Measurements from ENCODE around the gene KLHDC1. TPM values are rescaled to one million over a fixed set of nuclear protein-coding genes. Genes with fewer than 3 reads are reported as not detected.
"Not testable (repeated sequence)": the region's sequence is repeated elsewhere in the genome, so short reads cannot be mapped to it uniquely, and the experiment has no call there.

Gene KLHDC1
- polyA plus RNA-seq, 1 donor, result 4.9 TPM

DNA sequence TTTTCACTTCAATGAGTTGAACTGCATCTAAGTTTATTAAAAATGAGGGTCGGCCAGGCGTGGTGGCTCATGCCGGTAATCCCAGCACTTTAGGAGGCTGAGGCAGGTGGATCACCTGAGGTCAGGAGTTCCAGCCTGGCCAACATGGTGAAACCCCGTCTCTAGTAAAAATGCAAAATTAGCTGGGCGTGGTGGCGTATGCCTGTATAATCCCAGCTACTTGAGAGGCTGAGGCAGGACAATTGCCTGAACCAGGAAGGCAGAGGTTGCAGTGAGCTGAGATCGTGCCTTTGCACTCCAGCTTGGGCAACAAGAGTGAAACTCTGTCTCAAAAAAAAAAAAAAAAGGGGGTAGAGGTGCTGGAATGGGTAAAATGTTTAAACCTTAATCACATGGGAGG, 88.1 kb downstream of the KLHDC1 start:
- not testable (repeated sequence) for DNase-seq; H3K27me3 ChIP-seq (ENCODE audit: control insufficient read depth, insufficient read depth, low read length); H3K9me3 ChIP-seq (ENCODE audit: control insufficient read depth, low read depth, low read length); H3K4me1 ChIP-seq (ENCODE audit: control insufficient read depth, insufficient read depth, low read length); H3K4me3 ChIP-seq (ENCODE audit: low read length); H3K27ac ChIP-seq (ENCODE audit: low read length)
- WGBS (ENCODE audit: insufficient coverage, low lambda C conversion rate), result no CpG with 5 or more reads among the region's 7 CpGs
- H3K36me3 ChIP-seq (ENCODE audit: control insufficient read depth, insufficient read depth, low read length), result peaks cover 75% of the 10 kb centered on the region

DNA sequence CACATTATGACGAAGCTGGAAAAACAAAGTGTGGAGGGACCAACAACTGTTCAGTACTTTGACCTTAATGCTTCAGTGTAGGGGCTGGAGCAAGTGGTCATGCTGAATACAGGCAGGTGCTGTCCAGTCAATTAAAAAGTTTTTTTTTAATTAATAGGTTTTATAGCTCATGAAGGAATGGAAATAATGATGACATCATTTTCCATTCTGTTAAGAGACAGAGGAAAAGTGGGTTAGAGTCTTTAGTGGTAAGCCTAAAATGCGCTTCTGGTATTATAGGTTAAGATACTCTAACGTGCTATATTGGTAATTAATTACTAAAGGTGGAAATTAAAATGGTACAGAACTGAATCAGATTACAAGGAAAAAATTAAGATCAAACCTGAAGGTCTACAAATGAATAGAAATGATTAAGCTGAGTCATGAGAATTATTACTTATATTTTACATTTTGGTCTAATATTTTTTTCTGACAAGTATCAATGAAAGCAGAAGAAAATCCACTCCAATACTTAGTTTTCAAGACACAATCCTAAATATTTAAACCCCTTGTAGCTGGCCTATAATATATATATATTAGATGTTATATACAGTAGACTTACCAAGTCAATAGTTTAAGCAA, 90.6 kb downstream of the KLHDC1 start:
- no peak for DNase-seq
- WGBS (ENCODE audit: insufficient coverage, low lambda C conversion rate), result 100% methylated on average over 3 of the region's 3 CpGs
- no peak overlapping the region for H3K27ac ChIP-seq (ENCODE audit: low read length)
- no peaks in the 10 kb centered on the region for H3K27me3 ChIP-seq (ENCODE audit: control insufficient read depth, insufficient read depth, low read length)
- no peaks in the 10 kb centered on the region for H3K9me3 ChIP-seq (ENCODE audit: control insufficient read depth, low read depth, low read length)
- H3K4me1 ChIP-seq (ENCODE audit: control insufficient read depth, insufficient read depth, low read length), result no peaks in the 10 kb centered on the region
- H3K4me3 ChIP-seq (ENCODE audit: low read length), result no peak overlapping the region
- H3K36me3 ChIP-seq (ENCODE audit: control insufficient read depth, insufficient read depth, low read length), result peaks cover 82% of the 10 kb centered on the region

GRCh38 chr14:49786315-49786714, 93.4 kb downstream of the KLHDC1 start:
- Histone ChIP-seq H3K4me1 (ENCODE audit: control insufficient read depth, insufficient read depth, low read length) (no peaks in the 10 kb centered on the region), H3K36me3 (ENCODE audit: control insufficient read depth, insufficient read depth, low read length) (peaks cover 80% of the 10 kb centered on the region), H3K27me3 (ENCODE audit: control insufficient read depth, insufficient read depth, low read length) (no peaks in the 10 kb centered on the region), H3K27ac (ENCODE audit: low read length) (no peak overlapping the region), H3K4me3 (ENCODE audit: low read length) (no peak overlapping the region), H3K9me3 (ENCODE audit: control insufficient read depth, low read depth, low read length) (no peaks in the 10 kb centered on the region)
- no peak for DNase-seq
- WGBS (ENCODE audit: insufficient coverage, low lambda C conversion rate), result no CpG with 5 or more reads among the region's 2 CpGs

DNA sequence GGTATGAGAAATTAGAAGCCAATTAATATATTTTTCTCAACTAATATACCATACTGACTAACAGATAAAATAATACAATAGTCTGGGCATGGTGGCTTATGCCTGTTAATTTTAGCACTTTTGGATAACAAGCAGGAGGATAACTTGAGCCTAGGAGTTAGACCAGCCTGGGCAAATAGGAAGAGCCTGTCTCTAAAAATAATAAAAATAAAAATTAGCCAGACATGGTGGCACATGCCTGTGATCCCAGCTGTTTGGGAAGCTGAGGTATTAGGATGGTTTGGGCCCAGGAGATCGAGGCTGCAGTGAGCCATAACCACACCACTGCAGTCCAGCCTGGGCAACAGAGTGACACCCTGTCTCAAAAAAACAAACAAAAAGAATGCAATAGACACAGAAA, 99.7 kb downstream of the KLHDC1 start:
- WGBS (ENCODE audit: insufficient coverage, low lambda C conversion rate), result no CpG with 5 or more reads among the region's 1 CpG
- H3K36me3 ChIP-seq (ENCODE audit: control insufficient read depth, insufficient read depth, low read length), result peaks cover 80% of the 10 kb centered on the region

DNA sequence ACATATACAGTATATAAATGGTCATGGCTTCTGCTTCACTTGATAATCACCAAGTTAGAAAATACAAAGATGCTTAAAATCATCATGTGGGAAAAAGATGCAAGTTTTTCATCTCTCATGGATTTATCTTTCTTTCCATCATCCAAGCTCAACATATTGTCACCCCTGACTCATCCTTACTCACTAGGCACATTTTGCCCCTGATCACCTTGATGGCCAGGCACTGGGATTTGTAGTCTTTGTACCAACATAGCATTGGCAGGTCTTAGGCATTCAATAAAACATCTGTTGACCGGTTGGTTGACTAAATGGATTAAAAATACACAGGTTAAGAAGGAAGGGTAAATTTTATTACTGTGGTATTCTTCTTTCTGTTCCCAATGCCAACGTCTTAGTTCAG, 103.1 kb downstream of the KLHDC1 start:
- Histone ChIP-seq H3K9me3 (ENCODE audit: control insufficient read depth, low read depth, low read length) (no peaks in the 10 kb centered on the region), H3K4me3 (ENCODE audit: low read length) (no peak overlapping the region), H3K27ac (ENCODE audit: low read length) (no peak overlapping the region), H3K4me1 (ENCODE audit: control insufficient read depth, insufficient read depth, low read length) (no peaks in the 10 kb centered on the region), H3K27me3 (ENCODE audit: control insufficient read depth, insufficient read depth, low read length) (no peaks in the 10 kb centered on the region), H3K36me3 (ENCODE audit: control insufficient read depth, insufficient read depth, low read length) (peaks cover 78% of the 10 kb centered on the region)
- no CpG with 5 or more reads among the region's 2 CpGs for WGBS (ENCODE audit: insufficient coverage, low lambda C conversion rate)
- no peak for DNase-seq

More for the DNA sequence above, 99.7 kb downstream of the KLHDC1 start:
- H3K27ac ChIP-seq (ENCODE audit: low read length), result no peak overlapping the region
- no peaks in the 10 kb centered on the region for H3K9me3 ChIP-seq (ENCODE audit: control insufficient read depth, low read depth, low read length)
- DNase-seq, result no peak
- H3K27me3 ChIP-seq (ENCODE audit: control insufficient read depth, insufficient read depth, low read length), result no peaks in the 10 kb centered on the region
- H3K4me3 ChIP-seq (ENCODE audit: low read length), result no peak overlapping the region
- H3K4me1 ChIP-seq (ENCODE audit: control insufficient read depth, insufficient read depth, low read length), result no peaks in the 10 kb centered on the region

Other genes starting within 250 kb of the KLHDC1 start
- 4,019 TPM for gene RPS29, start 106.7 kb upstream of the KLHDC1 start, polyA plus RNA-seq
- 13.4 TPM for gene LRR1, start 94.2 kb upstream of the KLHDC1 start, polyA plus RNA-seq
- gene RPL36AL, start 72.5 kb upstream of the KLHDC1 start, polyA plus RNA-seq, result 319 TPM
- gene MGAT2, start 72.3 kb upstream of the KLHDC1 start, polyA plus RNA-seq, result 50.9 TPM
- 12.2 TPM for gene DNAAF2, start 57.9 kb upstream of the KLHDC1 start, polyA plus RNA-seq
- 11.3 TPM for gene POLE2, start 4.9 kb upstream of the KLHDC1 start, polyA plus RNA-seq
- 113 TPM for gene KLHDC2, start 75.0 kb downstream of the KLHDC1 start, polyA plus RNA-seq
- gene NEMF, start 159.7 kb downstream of the KLHDC1 start, polyA plus RNA-seq, result 49.6 TPM
- gene ARF6, start 200.0 kb downstream of the KLHDC1 start, polyA plus RNA-seq, result 77.2 TPM